Cardiac fibroblast (primary cell): ENCODE measurements around the gene RAB3C.

Experiments used
- DNase-seq, 2 donors: peaks; one replicate each; pipeline versions ENCODE4 v3.0.0 to v3.0.0-alpha.2; 2010; ENCODE audit warnings: low read depth in 2 of 2
- H3K4me3 ChIP-seq, 2 donors: replicated peaks in 1 of 2; 1 replicate in 1 of 2; 2 replicates in 1 of 2; pipeline ENCODE4 v1.5.1; 2011; ENCODE audit warnings: low read depth in 2 of 2, low read length in 2 of 2, mild to moderate bottlenecking in 2 of 2, moderate library complexity in 1 of 2
- CTCF ChIP-seq: IDR thresholded peaks from one replicate; pipeline ENCODE4 v1.5.1; 2011; ENCODE audit warnings: low read depth, mild to moderate bottlenecking, low read length, inconsistent platforms

Gene RAB3C

DNA sequence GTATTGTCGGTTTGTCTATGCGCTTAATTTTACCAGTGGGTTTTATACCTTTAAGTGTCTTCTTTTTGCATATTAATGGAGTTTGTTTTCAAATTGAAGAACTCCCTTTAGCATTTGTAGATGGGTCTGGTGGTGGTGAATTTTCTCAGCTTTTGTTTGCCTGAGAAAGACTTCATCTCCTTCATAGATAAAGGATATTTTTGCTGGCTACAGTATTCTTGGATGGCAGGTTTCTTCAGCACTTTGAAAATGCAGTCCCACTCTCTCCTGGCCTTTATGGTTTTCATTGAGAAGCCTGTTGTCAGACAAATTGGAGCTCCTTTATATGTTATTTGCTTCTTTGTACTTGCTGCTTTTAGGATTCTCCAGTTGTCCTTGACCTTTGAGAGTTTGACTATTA is 142.1 kb downstream of the RAB3C start:
- no peak overlapping the region for H3K4me3 ChIP-seq
- TF ChIP-seq CTCF: no peak
- DNase-seq: no peak

DNA sequence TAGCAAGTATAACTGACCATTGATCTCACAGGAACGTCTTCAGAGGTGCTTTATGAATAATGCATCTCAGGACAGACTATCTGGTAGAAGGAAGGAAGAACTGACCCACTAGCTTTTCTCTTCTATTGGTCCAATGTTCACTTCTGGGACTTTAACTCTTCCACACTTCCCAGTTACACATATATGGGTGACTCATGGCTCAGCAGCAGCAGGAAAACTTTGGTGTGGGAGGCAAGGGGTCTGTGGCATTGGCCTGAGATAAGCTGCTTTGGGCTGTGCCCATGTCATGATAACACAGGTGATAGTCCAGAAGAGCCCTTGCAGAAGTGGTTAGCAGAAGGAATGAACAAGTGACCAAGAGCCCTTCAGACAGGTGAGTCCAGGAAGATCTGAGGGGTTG is 148.8 kb downstream of the RAB3C start:
- no peak for TF ChIP-seq CTCF

GRCh38 chr5:58735637-58736036 is 152.8 kb downstream of the RAB3C start:
- no peak for DNase-seq
- no peak overlapping the region for H3K4me3 ChIP-seq
- TF ChIP-seq CTCF: no peak

More for the DNA sequence above, 148.8 kb downstream of the RAB3C start:
- DNase-seq: no peak
- no peak overlapping the region for H3K4me3 ChIP-seq

- no peak for DNase-seq
- no peak for TF ChIP-seq CTCF
- no peak overlapping the region for H3K4me3 ChIP-seq
Measured at GRCh38 chr5:58736214-58736613, 153.3 kb downstream of the RAB3C start.

GRCh38 chr5:58737671-58738070 is 154.8 kb downstream of the RAB3C start:
- no peak for TF ChIP-seq CTCF
- no peak for DNase-seq
- no peak overlapping the region for H3K4me3 ChIP-seq

DNA sequence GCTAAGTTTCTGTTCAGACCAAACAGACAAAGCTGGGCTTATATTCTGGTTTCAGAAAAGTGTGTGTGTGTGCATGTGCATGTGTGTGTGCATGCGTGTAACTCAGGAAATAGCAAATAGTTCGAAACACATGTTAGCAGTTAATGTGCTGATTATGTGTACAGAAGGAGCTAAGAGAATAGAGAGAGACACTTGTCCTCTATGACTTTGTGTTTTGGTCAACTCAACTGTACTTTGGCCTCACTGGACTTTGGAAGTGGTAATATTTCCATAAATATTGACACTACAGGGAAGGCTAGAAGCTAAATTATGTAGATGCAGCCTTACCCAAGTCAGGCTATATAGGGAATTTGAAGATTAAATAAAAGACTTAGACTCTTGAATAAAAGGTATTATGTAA is 155.5 kb downstream of the RAB3C start:
- no peak for TF ChIP-seq CTCF
- DNase-seq: no peak
- H3K4me3 ChIP-seq: no peak overlapping the region

- H3K4me3 ChIP-seq: no peak overlapping the region
- no peak for DNase-seq
- TF ChIP-seq CTCF: no peak
Measured at GRCh38 chr5:58739051-58739450, 156.2 kb downstream of the RAB3C start.
